ENCODE results near the gene LDLRAD3. TPM values are rescaled to one million over a fixed set of nuclear protein-coding genes. Genes with fewer than 3 reads are reported as not detected.

The LDLRAD3 gene
- total RNA-seq, 2 donors from 2014 or later, result 19.2 to 30.6 TPM

- Mint-ChIP-seq H3K27me3 (ENCODE audit: insufficient read depth) (peaks cover 33% of the 10 kb centered on the region), H3K27ac (no peak overlapping the region), H3K4me1 (peaks cover 17% of the 10 kb centered on the region), H3K4me3 (no peak overlapping the region), H3K9me3 (no peaks in the 10 kb centered on the region), H3K36me3 (ENCODE audit: low read depth) (no peaks in the 10 kb centered on the region)
- Histone ChIP-seq H3K27me3 (ENCODE audit: control insufficient read depth, insufficient read depth, low read length, poor library complexity, severe bottlenecking) (no peaks in the 10 kb centered on the region), H3K36me3 (ENCODE audit: control insufficient read depth, insufficient read depth, low read length) (no peaks in the 10 kb centered on the region), H3K9me3 (ENCODE audit: control insufficient read depth, low read length) (peaks cover 3% of the 10 kb centered on the region), H3K9ac (ENCODE audit: extremely low read depth, low read length, poor library complexity, severe bottlenecking) (no peak overlapping the region), H3K4me3 (ENCODE audit: low read length) (no peak overlapping the region), H3K27ac (ENCODE audit: low read depth, low read length) (no peak overlapping the region), H3K4me1 (ENCODE audit: control insufficient read depth, insufficient read depth, low read length) (no peaks in the 10 kb centered on the region)
- WGBS, 2 experiments (ENCODE audit: insufficient coverage in 1 of 2, insufficient read length in 1 of 2), result 60 to 63% methylated on average over 3 of the region's 3 CpGs
- no peak for DNase-seq
- TF ChIP-seq CTCF (conservative IDR thresholded peaks at IDR 0.05), result no peak
These were observed 6.8 kb upstream of the LDLRAD3 start for GRCh38 chr11:35937111-35937510.

GRCh38 chr11:35937700-35938099 lies 6.2 kb upstream of the LDLRAD3 start:
- no peaks in the 10 kb centered on the region for H3K36me3 Mint-ChIP-seq (ENCODE audit: low read depth)
- H3K9me3 Mint-ChIP-seq, result no peaks in the 10 kb centered on the region
- WGBS, 2 experiments (ENCODE audit: insufficient coverage in 1 of 2, insufficient read length in 1 of 2), result 82% methylated on average over 4 to 6 of the region's 6 CpGs
- no peak overlapping the region for H3K4me3 ChIP-seq (ENCODE audit: low read length)
- peaks cover 38% of the 10 kb centered on the region for H3K27me3 Mint-ChIP-seq (ENCODE audit: insufficient read depth)
- H3K4me1 Mint-ChIP-seq, result peaks cover 17% of the 10 kb centered on the region
- no peak overlapping the region for H3K27ac ChIP-seq (ENCODE audit: low read depth, low read length)
- H3K9ac ChIP-seq (ENCODE audit: extremely low read depth, low read length, poor library complexity, severe bottlenecking), result no peak overlapping the region
- H3K27me3 ChIP-seq (ENCODE audit: control insufficient read depth, insufficient read depth, low read length, poor library complexity, severe bottlenecking), result no peaks in the 10 kb centered on the region
- DNase-seq, result peak; percentile 54
- H3K4me1 ChIP-seq (ENCODE audit: control insufficient read depth, insufficient read depth, low read length), result no peaks in the 10 kb centered on the region
- H3K27ac Mint-ChIP-seq, result no peak overlapping the region
- H3K4me3 Mint-ChIP-seq, result no peak overlapping the region
- no peaks in the 10 kb centered on the region for H3K36me3 ChIP-seq (ENCODE audit: control insufficient read depth, insufficient read depth, low read length)
- H3K9me3 ChIP-seq (ENCODE audit: control insufficient read depth, low read length), result no peaks in the 10 kb centered on the region
- TF ChIP-seq CTCF (conservative IDR thresholded peaks at IDR 0.05), result no peak

- no peaks in the 10 kb centered on the region for H3K27me3 ChIP-seq (ENCODE audit: control insufficient read depth, insufficient read depth, low read length, poor library complexity, severe bottlenecking)
- H3K9ac ChIP-seq (ENCODE audit: extremely low read depth, low read length, poor library complexity, severe bottlenecking), result no peak overlapping the region
- Mint-ChIP-seq H3K4me3 (no peak overlapping the region), H3K27me3 (ENCODE audit: insufficient read depth) (peaks cover 43% of the 10 kb centered on the region), H3K27ac (no peak overlapping the region), H3K9me3 (no peaks in the 10 kb centered on the region), H3K36me3 (ENCODE audit: low read depth) (no peaks in the 10 kb centered on the region), H3K4me1 (peaks cover 19% of the 10 kb centered on the region)
- no peak overlapping the region for H3K27ac ChIP-seq (ENCODE audit: low read depth, low read length)
- DNase-seq, result peak; percentile 60
- TF ChIP-seq CTCF (conservative IDR thresholded peaks at IDR 0.05), result no peak
- no peak overlapping the region for H3K4me3 ChIP-seq (ENCODE audit: low read length)
- no peaks in the 10 kb centered on the region for H3K36me3 ChIP-seq (ENCODE audit: control insufficient read depth, insufficient read depth, low read length)
- 84 to 86% methylated on average over 7 to 9 of the region's 9 CpGs for WGBS, 2 experiments (ENCODE audit: insufficient coverage in 1 of 2, insufficient read length in 1 of 2)
- H3K9me3 ChIP-seq (ENCODE audit: control insufficient read depth, low read length), result no peaks in the 10 kb centered on the region
- no peaks in the 10 kb centered on the region for H3K4me1 ChIP-seq (ENCODE audit: control insufficient read depth, insufficient read depth, low read length)
These were observed 5.6 kb upstream of the LDLRAD3 start for GRCh38 chr11:35938231-35938630.
